Testis (tissue), 3 donors: ENCODE data around the gene LTBP1. TPM values are rescaled to one million over a fixed set of nuclear protein-coding genes. Genes with fewer than 3 reads are reported as not detected.

Experiments
- DNase-seq: peaks from one replicate; pipeline ENCODE4 v3.0.0-alpha.2; 2019
- H3K27ac ChIP-seq, 2 donors: fragments of 200-600 bp; sonication (generic); one replicate each; pipeline ENCODE4 v1.5.1; 2019
- H3K27me3 ChIP-seq: fragments of 200-600 bp; sonication (generic); one replicate; pipeline ENCODE4 v1.5.1; 2019
- H3K36me3 ChIP-seq: fragments of 200-600 bp; sonication (generic); one replicate; pipeline ENCODE4 v1.5.1; 2017; ENCODE audit warnings: low read depth; ENCODE audit errors: missing control alignments
- H3K4me1 ChIP-seq: fragments of 200-600 bp; sonication (generic); one replicate; pipeline ENCODE4 v1.5.1; 2019
- H3K4me3 ChIP-seq, 2 donors: fragments of 200-600 bp; sonication (generic); one replicate each; pipeline ENCODE4 v1.5.1; 2017 to 2019
- H3K9me3 ChIP-seq: fragments of 200-600 bp; sonication (generic); one replicate; pipeline ENCODE4 v1.5.1; 2017
- POLR2A ChIP-seq: fragments of 450-650 bp; IDR thresholded peaks from one replicate; pipeline ENCODE4 v1.6.1; 2017; ENCODE audit warnings: antibody characterized with exemption, mild to moderate bottlenecking, moderate library complexity
- WGBS, 2 donors: methylation state at CpG; one replicate each; pipeline ENCODE4 v1.1.5; 2018; 5-methylcytosine and 5-hydroxymethylcytosine counted together
- intact Hi-C: fragments of 100-400 bp; cut with DNase I; formaldehyde crosslinking; loops from one replicate; pipeline ENCODE4 v1.15.1; 2023; ENCODE audit warnings: low total_unique reads
- polyA plus RNA-seq: library from polyadenylated mRNA; stranded (reverse); fragments of 350-450 nt; fragmentation: Illumina TruSeq; extraction: RNeasy Lipid Tissue Mini Kit (QIAGEN cat#74804); gene quantifications from one replicate; pipeline ENCODE4 v1.2.3, GENCODE V29; 2014; ENCODE audit warnings: low read depth, low replicate concordance; ENCODE audit not compliant: insufficient read depth
- total RNA-seq, 2 donors: library from RNA; depleted of rRNA; stranded (reverse); fragments of >200 nt; gene quantifications; one replicate each; pipeline ENCODE4 v1.2.3, GENCODE V29; 2016
- TF ChIP-seq, protein P1 (sequence below), 3 experiments: fragments of 450-650 bp in 2 of 3; fragments of 200-600 bp in 1 of 3; sonication (generic) in 1 of 3; IDR thresholded peaks; one replicate each; pipeline ENCODE4 v1.5.1; 2016 to 2019; ENCODE audit warnings: antibody characterized with exemption in 3 of 3, mild to moderate bottlenecking in 2 of 3, moderate library complexity in 1 of 3

The LTBP1 gene
- total and polyA plus RNA-seq, 3 donors from 2014 or later = 39.6 to 51.5 (median 44.0) TPM

DNA sequence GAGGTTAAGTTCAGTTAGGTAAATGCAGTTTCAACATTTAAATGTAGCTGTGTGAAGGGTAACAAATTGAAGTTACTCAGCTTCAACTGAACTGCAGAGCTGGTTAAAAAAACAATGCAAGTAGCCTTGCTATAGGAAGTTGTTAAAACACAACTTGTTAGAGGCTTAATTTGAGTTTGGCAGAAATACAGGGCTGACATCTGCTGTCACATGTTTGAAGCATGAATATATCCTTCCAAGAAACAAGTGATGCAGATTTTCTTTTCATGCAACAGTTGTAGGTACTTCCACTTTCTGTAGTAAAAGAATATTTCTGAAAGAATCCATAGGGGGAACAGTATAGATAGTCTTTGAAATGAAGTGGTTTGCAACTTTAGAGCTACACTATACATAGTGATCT, 321.0 kb downstream of the LTBP1 start:
- no peaks in the 10 kb centered on the region for H3K27me3 ChIP-seq
- TF ChIP-seq, protein P1, sequence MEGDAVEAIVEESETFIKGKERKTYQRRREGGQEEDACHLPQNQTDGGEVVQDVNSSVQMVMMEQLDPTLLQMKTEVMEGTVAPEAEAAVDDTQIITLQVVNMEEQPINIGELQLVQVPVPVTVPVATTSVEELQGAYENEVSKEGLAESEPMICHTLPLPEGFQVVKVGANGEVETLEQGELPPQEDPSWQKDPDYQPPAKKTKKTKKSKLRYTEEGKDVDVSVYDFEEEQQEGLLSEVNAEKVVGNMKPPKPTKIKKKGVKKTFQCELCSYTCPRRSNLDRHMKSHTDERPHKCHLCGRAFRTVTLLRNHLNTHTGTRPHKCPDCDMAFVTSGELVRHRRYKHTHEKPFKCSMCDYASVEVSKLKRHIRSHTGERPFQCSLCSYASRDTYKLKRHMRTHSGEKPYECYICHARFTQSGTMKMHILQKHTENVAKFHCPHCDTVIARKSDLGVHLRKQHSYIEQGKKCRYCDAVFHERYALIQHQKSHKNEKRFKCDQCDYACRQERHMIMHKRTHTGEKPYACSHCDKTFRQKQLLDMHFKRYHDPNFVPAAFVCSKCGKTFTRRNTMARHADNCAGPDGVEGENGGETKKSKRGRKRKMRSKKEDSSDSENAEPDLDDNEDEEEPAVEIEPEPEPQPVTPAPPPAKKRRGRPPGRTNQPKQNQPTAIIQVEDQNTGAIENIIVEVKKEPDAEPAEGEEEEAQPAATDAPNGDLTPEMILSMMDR (IDR thresholded peaks at IDR 0.05) = no peak
- TF ChIP-seq POLR2A = no peak
- H3K4me1 ChIP-seq = no peaks in the 10 kb centered on the region
- H3K9me3 ChIP-seq = no peaks in the 10 kb centered on the region
- no peak for DNase-seq
- no peak overlapping the region for H3K4me3 ChIP-seq
- intact Hi-C loops = no loop called here
- H3K27ac ChIP-seq = no peak overlapping the region
- no peaks in the 10 kb centered on the region for H3K36me3 ChIP-seq

- no peaks in the 10 kb centered on the region for H3K36me3 ChIP-seq
- H3K4me1 ChIP-seq = no peaks in the 10 kb centered on the region
- H3K4me3 ChIP-seq = no peak overlapping the region
- intact Hi-C loops = no loop called here
- no peak for DNase-seq
- no peak overlapping the region for H3K27ac ChIP-seq
- no peak for TF ChIP-seq POLR2A
- TF ChIP-seq, protein P1 (IDR thresholded peaks at IDR 0.05) = no peak
- no peaks in the 10 kb centered on the region for H3K9me3 ChIP-seq
- WGBS, 2 donors = 89 to 90% methylated on average over 4 of the region's 4 CpGs
- no peaks in the 10 kb centered on the region for H3K27me3 ChIP-seq
Measured at GRCh38 chr2:33268246-33268831, 321.6 kb downstream of the LTBP1 start.

GRCh38 chr2:33272001-33272400, 325.2 kb downstream of the LTBP1 start:
- Histone ChIP-seq H3K4me3 (no peak overlapping the region), H3K27me3 (no peaks in the 10 kb centered on the region), H3K9me3 (no peaks in the 10 kb centered on the region), H3K4me1 (no peaks in the 10 kb centered on the region), H3K36me3 (no peaks in the 10 kb centered on the region), H3K27ac (no peak overlapping the region)
- intact Hi-C loops = no loop called here
- DNase-seq = no peak
- 93 to 96% methylated on average over 4 of the region's 4 CpGs for WGBS, 2 donors
- no peak for TF ChIP-seq POLR2A
- TF ChIP-seq, protein P1 (IDR thresholded peaks at IDR 0.05) = no peak

DNA sequence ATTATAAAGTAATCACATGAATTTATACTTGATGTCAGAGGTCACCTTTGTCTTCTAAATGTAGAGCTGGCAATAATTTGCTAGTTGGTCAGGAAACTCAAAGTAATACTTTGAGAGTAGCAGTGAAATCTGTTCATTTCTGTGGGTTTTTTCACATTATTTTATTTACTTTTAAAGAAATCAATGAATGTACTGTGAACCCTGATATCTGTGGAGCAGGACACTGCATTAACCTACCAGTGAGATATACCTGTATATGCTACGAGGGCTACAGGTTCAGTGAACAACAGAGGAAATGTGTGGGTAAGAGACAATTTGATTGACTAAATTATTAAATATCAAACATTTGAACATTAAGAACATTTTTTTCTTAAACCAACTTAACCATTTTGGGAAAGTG, 326.7 kb downstream of the LTBP1 start:
- no peak for TF ChIP-seq POLR2A
- TF ChIP-seq, protein P1 (IDR thresholded peaks at IDR 0.05) = no peak

DNA sequence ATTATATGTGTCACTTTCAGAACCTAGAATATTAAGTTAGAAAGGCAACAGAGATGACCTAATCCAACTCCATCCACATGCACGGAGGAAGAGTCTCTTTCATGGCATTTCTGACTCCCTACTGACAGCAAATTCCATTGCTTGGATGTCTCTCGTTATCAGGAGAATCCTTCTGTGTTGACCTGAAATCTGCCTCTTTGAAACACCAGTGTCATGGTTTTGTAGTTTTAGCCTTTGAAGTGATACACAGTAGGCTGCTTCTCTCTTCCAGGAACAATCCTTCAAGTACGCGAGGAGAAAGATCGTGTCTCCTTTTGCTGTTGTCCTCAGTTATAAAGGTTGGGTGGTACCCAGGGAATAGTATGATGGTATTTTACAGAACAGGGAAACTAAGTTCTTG, 327.8 kb downstream of the LTBP1 start:
- intact Hi-C loops = no loop called here
- H3K4me1 ChIP-seq = no peaks in the 10 kb centered on the region
- TF ChIP-seq, protein P1 (IDR thresholded peaks at IDR 0.05) = no peak
- no peak for TF ChIP-seq POLR2A
- H3K36me3 ChIP-seq = no peaks in the 10 kb centered on the region
- no peak for DNase-seq
- H3K27me3 ChIP-seq = no peaks in the 10 kb centered on the region
- no peak overlapping the region for H3K4me3 ChIP-seq
- no peaks in the 10 kb centered on the region for H3K9me3 ChIP-seq
- H3K27ac ChIP-seq = no peak overlapping the region
- 90 to 95% methylated on average over 5 of the region's 5 CpGs for WGBS, 2 donors

More for the DNA sequence above, 326.7 kb downstream of the LTBP1 start:
- H3K27ac ChIP-seq = no peak overlapping the region
- no peaks in the 10 kb centered on the region for H3K4me1 ChIP-seq
- WGBS, 2 donors = 94 to 95% methylated on average over 1 of the region's 1 CpG
- H3K9me3 ChIP-seq = no peaks in the 10 kb centered on the region
- no peak overlapping the region for H3K4me3 ChIP-seq
- H3K36me3 ChIP-seq = no peaks in the 10 kb centered on the region
- intact Hi-C loops = no loop called here
- no peak for DNase-seq
- no peaks in the 10 kb centered on the region for H3K27me3 ChIP-seq
